BE2C (cell line): ENCODE measurements around the gene FAM171A2.

ENCODE experiments used
- DNase-seq: peaks from one replicate; pipeline ENCODE4 v3.0.0-alpha.2; 2020
- H3K27me3 ChIP-seq: fragments of 250-450 bp; sonication (Bioruptor Pico); 2 replicates; pipeline ENCODE4 v1.5.1; 2020; ENCODE audit warnings: mild to moderate bottlenecking
- H3K36me3 ChIP-seq: fragments of 250-450 bp; sonication (Bioruptor Pico); 2 replicates; pipeline ENCODE4 v1.5.1; 2020; ENCODE audit warnings: mild to moderate bottlenecking
- H3K4me1 ChIP-seq: fragments of 250-450 bp; sonication (Bioruptor Pico); 2 replicates; pipeline ENCODE4 v1.5.1; 2020
- H3K4me3 ChIP-seq: 2 replicates; pipeline ENCODE4 v1.5.1; 2011; ENCODE audit warnings: low read depth, low read length
- H3K9me3 ChIP-seq: fragments of 250-450 bp; sonication (Bioruptor Pico); 2 replicates; pipeline ENCODE4 v1.5.1; 2020
- TF ChIP-seq, protein P1 (sequence below): IDR thresholded peaks from 2 replicates; pipeline ENCODE4 v1.5.1; 2012; ENCODE audit warnings: mild to moderate bottlenecking, low read depth, low read length

Gene FAM171A2

DNA sequence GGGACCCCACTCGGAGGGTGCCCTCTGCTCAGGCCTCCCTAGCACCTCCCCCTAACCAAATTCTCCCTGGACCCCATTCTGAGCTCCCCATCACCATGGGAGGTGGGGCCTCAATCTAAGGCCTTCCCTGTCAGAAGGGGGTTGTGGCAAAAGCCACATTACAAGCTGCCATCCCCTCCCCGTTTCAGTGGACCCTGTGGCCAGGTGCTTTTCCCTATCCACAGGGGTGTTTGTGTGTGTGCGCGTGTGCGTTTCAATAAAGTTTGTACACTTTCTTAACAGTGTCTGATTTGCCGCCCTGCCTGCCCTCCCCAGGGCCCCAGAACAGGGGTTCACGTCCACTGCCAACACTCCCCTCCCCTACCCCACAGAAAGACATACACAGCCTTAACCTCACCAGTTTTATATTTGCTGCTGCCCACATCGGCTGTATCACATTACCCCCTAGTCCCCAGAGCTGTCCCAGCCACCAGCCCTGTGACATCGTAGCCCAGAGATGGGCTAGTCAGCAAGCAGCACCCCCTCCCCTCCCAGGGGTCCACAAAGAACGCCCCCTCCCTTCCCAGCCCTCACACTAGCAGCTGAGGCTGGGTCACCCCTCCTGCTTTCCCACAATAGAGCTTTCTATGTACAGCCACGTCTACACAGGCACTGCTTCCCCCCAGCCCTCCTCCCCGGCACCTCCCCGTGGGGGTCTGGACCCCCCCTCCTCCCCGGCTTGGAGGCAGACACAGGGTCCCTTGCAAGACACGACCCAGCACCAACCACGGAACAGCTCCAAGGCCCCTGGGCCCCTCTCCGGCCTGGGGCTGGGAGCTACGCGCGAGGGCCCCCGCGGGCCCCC lies 10.6 kb downstream of the FAM171A2 start:
- TF ChIP-seq, protein P1, sequence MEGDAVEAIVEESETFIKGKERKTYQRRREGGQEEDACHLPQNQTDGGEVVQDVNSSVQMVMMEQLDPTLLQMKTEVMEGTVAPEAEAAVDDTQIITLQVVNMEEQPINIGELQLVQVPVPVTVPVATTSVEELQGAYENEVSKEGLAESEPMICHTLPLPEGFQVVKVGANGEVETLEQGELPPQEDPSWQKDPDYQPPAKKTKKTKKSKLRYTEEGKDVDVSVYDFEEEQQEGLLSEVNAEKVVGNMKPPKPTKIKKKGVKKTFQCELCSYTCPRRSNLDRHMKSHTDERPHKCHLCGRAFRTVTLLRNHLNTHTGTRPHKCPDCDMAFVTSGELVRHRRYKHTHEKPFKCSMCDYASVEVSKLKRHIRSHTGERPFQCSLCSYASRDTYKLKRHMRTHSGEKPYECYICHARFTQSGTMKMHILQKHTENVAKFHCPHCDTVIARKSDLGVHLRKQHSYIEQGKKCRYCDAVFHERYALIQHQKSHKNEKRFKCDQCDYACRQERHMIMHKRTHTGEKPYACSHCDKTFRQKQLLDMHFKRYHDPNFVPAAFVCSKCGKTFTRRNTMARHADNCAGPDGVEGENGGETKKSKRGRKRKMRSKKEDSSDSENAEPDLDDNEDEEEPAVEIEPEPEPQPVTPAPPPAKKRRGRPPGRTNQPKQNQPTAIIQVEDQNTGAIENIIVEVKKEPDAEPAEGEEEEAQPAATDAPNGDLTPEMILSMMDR: no peak
- no peaks in the 10 kb centered on the region for H3K27me3 ChIP-seq
- peaks cover 15% of the 10 kb centered on the region for H3K36me3 ChIP-seq
- no peak for DNase-seq
- no peak overlapping the region for H3K4me3 ChIP-seq
- no peaks in the 10 kb centered on the region for H3K4me1 ChIP-seq
- H3K9me3 ChIP-seq: no peaks in the 10 kb centered on the region

DNA sequence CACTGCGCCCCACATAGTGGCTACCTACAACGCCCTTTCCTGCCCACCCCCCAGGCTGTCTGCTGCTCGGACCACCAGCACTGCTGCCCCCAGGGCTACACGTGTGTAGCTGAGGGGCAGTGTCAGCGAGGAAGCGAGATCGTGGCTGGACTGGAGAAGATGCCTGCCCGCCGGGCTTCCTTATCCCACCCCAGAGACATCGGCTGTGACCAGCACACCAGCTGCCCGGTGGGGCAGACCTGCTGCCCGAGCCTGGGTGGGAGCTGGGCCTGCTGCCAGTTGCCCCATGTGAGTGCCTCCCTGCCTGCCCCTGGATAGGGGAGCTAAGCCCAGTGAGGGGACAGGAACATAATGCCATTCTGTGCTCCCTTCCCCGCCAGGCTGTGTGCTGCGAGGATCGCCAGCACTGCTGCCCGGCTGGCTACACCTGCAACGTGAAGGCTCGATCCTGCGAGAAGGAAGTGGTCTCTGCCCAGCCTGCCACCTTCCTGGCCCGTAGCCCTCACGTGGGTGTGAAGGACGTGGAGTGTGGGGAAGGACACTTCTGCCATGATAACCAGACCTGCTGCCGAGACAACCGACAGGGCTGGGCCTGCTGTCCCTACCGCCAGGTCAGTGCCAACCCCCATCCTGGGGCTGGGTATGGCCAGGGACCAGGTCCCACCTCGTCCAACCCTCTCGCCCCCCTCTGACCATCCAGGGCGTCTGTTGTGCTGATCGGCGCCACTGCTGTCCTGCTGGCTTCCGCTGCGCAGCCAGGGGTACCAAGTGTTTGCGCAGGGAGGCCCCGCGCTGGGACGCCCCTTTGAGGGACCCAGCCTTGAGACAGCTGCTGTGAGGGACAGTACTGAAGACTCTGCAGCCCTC lies 11.5 kb downstream of the FAM171A2 start:
- Histone ChIP-seq H3K36me3 (peaks cover 15% of the 10 kb centered on the region), H3K9me3 (no peaks in the 10 kb centered on the region), H3K4me1 (no peaks in the 10 kb centered on the region), H3K27me3 (no peaks in the 10 kb centered on the region), H3K4me3 (no peak overlapping the region)
- no peak for DNase-seq
- TF ChIP-seq, protein P1: no peak

DNA sequence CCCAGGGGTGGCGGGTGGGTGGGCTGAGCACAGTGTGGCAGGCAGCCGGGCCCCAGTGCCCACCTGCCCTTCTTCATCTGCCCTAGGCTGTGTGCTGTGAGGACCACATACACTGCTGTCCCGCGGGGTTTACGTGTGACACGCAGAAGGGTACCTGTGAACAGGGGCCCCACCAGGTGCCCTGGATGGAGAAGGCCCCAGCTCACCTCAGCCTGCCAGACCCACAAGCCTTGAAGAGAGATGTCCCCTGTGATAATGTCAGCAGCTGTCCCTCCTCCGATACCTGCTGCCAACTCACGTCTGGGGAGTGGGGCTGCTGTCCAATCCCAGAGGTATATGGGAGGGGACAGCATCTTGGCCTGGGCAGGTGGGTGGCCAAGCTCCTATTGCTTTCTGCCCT lies 12.2 kb downstream of the FAM171A2 start:
- TF ChIP-seq, protein P1: no peak
- no peaks in the 10 kb centered on the region for H3K9me3 ChIP-seq
- H3K36me3 ChIP-seq: peaks cover 15% of the 10 kb centered on the region
- no peak for DNase-seq
- no peaks in the 10 kb centered on the region for H3K4me1 ChIP-seq
- H3K27me3 ChIP-seq: no peaks in the 10 kb centered on the region
- H3K4me3 ChIP-seq: no peak overlapping the region

DNA sequence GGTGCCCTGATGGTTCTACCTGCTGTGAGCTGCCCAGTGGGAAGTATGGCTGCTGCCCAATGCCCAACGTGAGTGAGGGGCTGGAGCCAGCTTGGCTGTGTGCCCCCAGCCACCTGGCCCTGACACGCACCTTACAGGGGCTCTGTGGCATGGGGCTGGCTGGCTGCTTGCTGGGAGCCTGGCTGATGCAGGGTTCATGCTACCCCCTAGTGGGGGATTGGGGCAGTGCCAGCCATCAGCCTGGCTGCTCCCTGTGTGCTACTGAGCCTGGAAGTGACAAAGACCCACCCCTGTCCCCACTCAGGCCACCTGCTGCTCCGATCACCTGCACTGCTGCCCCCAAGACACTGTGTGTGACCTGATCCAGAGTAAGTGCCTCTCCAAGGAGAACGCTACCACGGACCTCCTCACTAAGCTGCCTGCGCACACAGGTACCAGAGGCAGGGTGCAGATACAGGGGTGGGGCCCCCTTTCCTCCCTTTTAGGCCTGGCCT lies 12.9 kb downstream of the FAM171A2 start:
- TF ChIP-seq, protein P1: peak; percentile 92
- no peaks in the 10 kb centered on the region for H3K4me1 ChIP-seq
- no peaks in the 10 kb centered on the region for H3K9me3 ChIP-seq
- peak; percentile 87 for DNase-seq
- H3K4me3 ChIP-seq: no peak overlapping the region
- no peaks in the 10 kb centered on the region for H3K27me3 ChIP-seq
- H3K36me3 ChIP-seq: peaks cover 15% of the 10 kb centered on the region

DNA sequence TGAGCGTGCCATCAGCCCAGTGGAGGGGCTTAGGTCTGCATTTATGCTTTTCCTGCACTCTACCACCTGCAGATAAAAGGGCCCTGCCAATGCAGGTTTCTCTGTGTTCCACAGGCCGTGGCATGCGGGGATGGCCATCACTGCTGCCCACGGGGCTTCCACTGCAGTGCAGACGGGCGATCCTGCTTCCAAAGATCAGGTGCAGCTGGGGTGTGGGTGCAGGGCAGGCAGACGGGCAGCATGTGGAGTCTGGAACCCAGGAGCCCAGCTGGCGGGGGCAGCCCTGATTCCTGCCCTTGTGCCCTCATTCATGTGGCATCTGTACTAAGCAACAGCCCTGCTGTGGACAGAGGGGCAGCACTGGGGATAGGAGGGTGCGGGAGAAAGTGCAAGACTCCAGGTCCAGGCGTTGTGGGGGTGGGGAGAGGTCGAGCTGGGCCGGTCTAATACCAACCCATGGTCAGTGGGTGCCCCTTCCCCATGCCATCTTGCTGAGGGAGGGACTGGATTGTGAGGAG lies 14.0 kb downstream of the FAM171A2 start:
- TF ChIP-seq, protein P1: no peak
- peaks cover 15% of the 10 kb centered on the region for H3K36me3 ChIP-seq
- no peaks in the 10 kb centered on the region for H3K27me3 ChIP-seq
- no peak overlapping the region for H3K4me3 ChIP-seq
- DNase-seq: no peak
- no peaks in the 10 kb centered on the region for H3K9me3 ChIP-seq
- no peaks in the 10 kb centered on the region for H3K4me1 ChIP-seq
